MM.1S (cell line): Measurements from ENCODE around the gene IQCM.

Experiments
- CTCF ChIP-seq: fragments of 300-600 bp; sonication (generic); IDR thresholded peaks from 2 replicates; pipeline ENCODE4 v1.5.1; 2016; ENCODE audit warnings: antibody characterized with exemption, low read length, mixed read lengths
- EZH2 ChIP-seq: fragments of 300-600 bp; sonication (generic); optimal IDR thresholded peaks from 2 replicates; pipeline ENCODE3; 2017; ENCODE audit warnings: low read depth, mild to moderate bottlenecking, antibody characterized with exemption, low read length, mixed read lengths
- EZH2phosphoT487 ChIP-seq: fragments of 300-600 bp; sonication (generic); IDR thresholded peaks from 2 replicates; pipeline ENCODE4 v1.6.1; 2018; ENCODE audit warnings: antibody characterized with exemption, low read length

- TF ChIP-seq CTCF (no peak), EZH2phosphoT487 (no peak), EZH2 (no peak)
Measured at GRCh38 chr4:149500806-149501205, 314.8 kb downstream of the IQCM start.
